Gastrocnemius medialis (tissue), 4 donors: Measurements from ENCODE around the gene GAA. TPM values are rescaled to one million over a fixed set of nuclear protein-coding genes. Genes with fewer than 3 reads are reported as not detected.

Experiments
- ATAC-seq, 2 donors: fragments of 150-250 bp; one replicate each; pipeline ENCODE4 v1.9.1; 2016
- DNase-seq, 2 donors: peaks; one replicate each; pipeline ENCODE4 v3.0.0-alpha.2; 2019
- H3K27ac ChIP-seq, 4 donors: fragments of 200-600 bp; sonication (generic); 1 replicate in 1 of 4; 2 replicates in 3 of 4; pipeline ENCODE4 v1.5.1; 2016 to 2018; ENCODE audit warnings: mild to moderate bottlenecking in 2 of 4, moderate library complexity in 1 of 4
- H3K27me3 ChIP-seq, 3 donors: fragments of 200-600 bp; sonication (generic) in 2 of 3; 1 replicate in 1 of 3; 2 replicates in 2 of 3; pipeline versions ENCODE4 v1.5.1 to v1.6.0; 2016 to 2019; ENCODE audit warnings: mild to moderate bottlenecking in 1 of 3, moderate library complexity in 1 of 3
- H3K36me3 ChIP-seq, 2 donors: fragments of 200-600 bp; sonication (generic) in 1 of 2; one replicate each; pipeline ENCODE4 v1.5.1; 2017 to 2018
- H3K4me1 ChIP-seq, 2 donors: fragments of 200-600 bp; sonication (generic) in 1 of 2; one replicate each; pipeline ENCODE4 v1.5.1; 2016 to 2017; ENCODE audit warnings: mild to moderate bottlenecking in 2 of 2
- H3K4me3 ChIP-seq, 4 donors: fragments of 200-600 bp; sonication (generic) in 3 of 4; 1 replicate in 1 of 4; 2 replicates in 3 of 4; pipeline ENCODE4 v1.5.1; 2016 to 2019; ENCODE audit warnings: mild to moderate bottlenecking in 2 of 4
- H3K9me3 ChIP-seq, 3 donors: fragments of 200-600 bp; sonication (generic) in 2 of 3; 1 replicate in 1 of 3; 2 replicates in 2 of 3; pipeline ENCODE4 v1.5.1; 2016 to 2019
- CTCF ChIP-seq, 5 experiments: fragments of 450-650 bp in 3 of 5; fragments of 200-600 bp in 2 of 5; sonication (generic) in 2 of 5; IDR thresholded peaks in 4 of 5; conservative IDR thresholded peaks in 1 of 5; 1 replicate in 4 of 5; 2 replicates in 1 of 5; pipeline ENCODE4 v1.5.1; 2016 to 2019; ENCODE audit warnings: antibody characterized with exemption in 5 of 5, mild to moderate bottlenecking in 3 of 5, moderate library complexity in 3 of 5
- POLR2A ChIP-seq, 2 donors: fragments of 450-650 bp; IDR thresholded peaks; one replicate each; pipeline ENCODE4 v1.6.1; 2017; ENCODE audit warnings: antibody characterized with exemption in 2 of 2, mild to moderate bottlenecking in 2 of 2, moderate library complexity in 2 of 2
- in situ Hi-C, 4 donors: fragments of 200-750 bp; cut with MboI; loops; one replicate each; pipeline versions ENCODE4 v1.15.0 to v1.8.0; 2017; ENCODE audit warnings: low sequenced_read_pairs in 4 of 4
- intact Hi-C: fragments of 100-400 bp; cut with DNase I; formaldehyde crosslinking; loops from one replicate; pipeline ENCODE4 v1.15.1; 2023; ENCODE audit warnings: low total_unique reads
- total RNA-seq, 4 donors: library from RNA; depleted of rRNA; stranded (reverse); fragments of >200 nt; gene quantifications; one replicate each; pipeline versions ENCODE4 v1.1.0 to v1.2.3, GENCODE V29; 2016

The GAA gene
- total RNA-seq, 4 donors from 2014 or later, result 39.2 to 72.3 (median 70.1) TPM

- Histone ChIP-seq H3K27ac (no peak overlapping the region), H3K9me3 (no peaks in the 10 kb centered on the region), H3K4me1 (no peaks in the 10 kb centered on the region), H3K4me3 (no peak overlapping the region), H3K36me3 (peaks cover 0 to 5% of the 10 kb centered on the region in 2 donors), H3K27me3 (no peaks in the 10 kb centered on the region)
- DNase-seq (no peak), ATAC-seq (no peak)
- in situ Hi-C loops (no loop called here), intact Hi-C loops (no loop called here)
- TF ChIP-seq CTCF (IDR thresholded peaks at IDR 0.05 in 4 of 5, conservative IDR thresholded peaks at IDR 0.05 in 1 of 5), result no peak
- TF ChIP-seq POLR2A (IDR thresholded peaks at IDR 0.05), result no peak
These were observed 11.7 kb downstream of the GAA start for GRCh38 chr17:80113033-80113484.

- no peak for DNase-seq
- no peak for TF ChIP-seq POLR2A (IDR thresholded peaks at IDR 0.05)
- TF ChIP-seq CTCF (IDR thresholded peaks at IDR 0.05 in 4 of 5, conservative IDR thresholded peaks at IDR 0.05 in 1 of 5), result no peak
- Histone ChIP-seq H3K4me1 (no peaks in the 10 kb centered on the region), H3K4me3 (no peak overlapping the region), H3K9me3 (no peaks in the 10 kb centered on the region), H3K36me3 (peaks cover 0 to 14% of the 10 kb centered on the region in 2 donors), H3K27me3 (no peaks in the 10 kb centered on the region), H3K27ac (no peak overlapping the region)
- in situ Hi-C loops (no loop called here), intact Hi-C loops (no loop called here)
- no peak for ATAC-seq
These were observed 13.4 kb downstream of the GAA start for GRCh38 chr17:80114758-80115157.

GRCh38 chr17:80115159-80115558 lies 13.8 kb downstream of the GAA start:
- Histone ChIP-seq H3K4me1 (no peaks in the 10 kb centered on the region), H3K27ac (no peak overlapping the region), H3K27me3 (no peaks in the 10 kb centered on the region), H3K36me3 (peaks cover 0 to 14% of the 10 kb centered on the region in 2 donors), H3K9me3 (no peaks in the 10 kb centered on the region), H3K4me3 (no peak overlapping the region)
- DNase-seq (no peak), ATAC-seq (no peak)
- intact Hi-C loops, result no loop called here
- no peak for TF ChIP-seq POLR2A (IDR thresholded peaks at IDR 0.05)
- no peak for TF ChIP-seq CTCF (IDR thresholded peaks at IDR 0.05 in 4 of 5, conservative IDR thresholded peaks at IDR 0.05 in 1 of 5)
- in situ Hi-C loops, result no loop called here

GRCh38 chr17:80116276-80116920 lies 15.0 kb downstream of the GAA start:
- in situ Hi-C loops (no loop called here), intact Hi-C loops (no loop called here)
- H3K4me3 ChIP-seq, result no peak overlapping the region
- H3K4me1 ChIP-seq, result no peaks in the 10 kb centered on the region
- H3K27me3 ChIP-seq, result no peaks in the 10 kb centered on the region
- TF ChIP-seq CTCF (IDR thresholded peaks at IDR 0.05 in 4 of 5, conservative IDR thresholded peaks at IDR 0.05 in 1 of 5) (no peak), POLR2A (IDR thresholded peaks at IDR 0.05) (no peak)
- H3K9me3 ChIP-seq, result no peaks in the 10 kb centered on the region
- peaks cover 0 to 14% of the 10 kb centered on the region in 2 donors for H3K36me3 ChIP-seq
- no peak overlapping the region for H3K27ac ChIP-seq
- ATAC-seq, result no peak
- DNase-seq, result no peak
